GM19455 (cell line): Measurements from ENCODE around the gene TBX20.
"Not testable (repeated sequence)": the region's sequence is repeated elsewhere in the genome, so short reads cannot be mapped to it uniquely, and the experiment has no call there.

Experiments used
- ATAC-seq: cut with Tn5 transposase; IDR thresholded peaks from one replicate; pipeline ENCODE4 v1.9.1; 2021; ENCODE audit not compliant: unreplicated experiment

TBX20 gene

GRCh38 chr7:35255443-35256255 lies 1.7 kb upstream of the TBX20 start:
- ATAC-seq = no peak

- no peak for ATAC-seq
Observed at GRCh38 chr7:35254496-35255442, 869 bp upstream of the TBX20 start.

GRCh38 chr7:35253460-35253709 lies 515 bp downstream of the TBX20 start:
- no peak for ATAC-seq

GRCh38 chr7:35252612-35253459 lies 1.1 kb downstream of the TBX20 start:
- no peak for ATAC-seq

GRCh38 chr7:35251606-35252310 lies 2.1 kb downstream of the TBX20 start:
- no peak for ATAC-seq

GRCh38 chr7:35250941-35251340 lies 3.0 kb downstream of the TBX20 start:
- no peak for ATAC-seq

- no peak for ATAC-seq
Observed at GRCh38 chr7:35250452-35250851, 3.4 kb downstream of the TBX20 start.

GRCh38 chr7:35249537-35249907 lies 4.4 kb downstream of the TBX20 start:
- ATAC-seq = no peak

- ATAC-seq = no peak
Observed at GRCh38 chr7:35248576-35249536, 5.0 kb downstream of the TBX20 start.

- ATAC-seq = no peak
Observed at GRCh38 chr7:35246819-35247218, 7.1 kb downstream of the TBX20 start.

- no peak for ATAC-seq
Observed at GRCh38 chr7:35241884-35242283, 12.0 kb downstream of the TBX20 start.

GRCh38 chr7:35241436-35241835 lies 12.5 kb downstream of the TBX20 start:
- ATAC-seq = no peak

- not testable (repeated sequence) for ATAC-seq
Observed at GRCh38 chr7:35241008-35241407, 12.9 kb downstream of the TBX20 start.

- not testable (repeated sequence) for ATAC-seq
Observed at GRCh38 chr7:35238456-35238855, 15.4 kb downstream of the TBX20 start.

- ATAC-seq = no peak
Observed at GRCh38 chr7:35232994-35233393, 20.9 kb downstream of the TBX20 start.

- not testable (repeated sequence) for ATAC-seq
Observed at GRCh38 chr7:35231221-35231620, 22.7 kb downstream of the TBX20 start.

GRCh38 chr7:35229116-35229780 lies 24.7 kb downstream of the TBX20 start:
- not testable (repeated sequence) for ATAC-seq

- not testable (repeated sequence) for ATAC-seq
Observed at GRCh38 chr7:35228496-35229051, 25.3 kb downstream of the TBX20 start.

- ATAC-seq = not testable (repeated sequence)
Observed at GRCh38 chr7:35227438-35227837, 26.5 kb downstream of the TBX20 start.
